Activated CD4-positive, alpha-beta T cell treated with anti-CD3 and anti-CD28 coated beads, Interleukin-2, amount 10 ng/mL, durations not matched to agents 24 days and 14 days (primary cell): Measurements from ENCODE around the gene CCNC. TPM values are rescaled to one million over a fixed set of nuclear protein-coding genes. Genes with fewer than 3 reads are reported as not detected.

Source experiments
- total RNA-seq: library from RNA; stranded (reverse); gene quantifications from 2 replicates; pipeline ENCODE4 v1.2.3, GENCODE V29; 2022

The CCNC gene
- total RNA-seq, 1 donor from 2014 or later, result 56.0 TPM

Other genes with a start within 250 kb of the CCNC start
- gene FAXC, start 219.0 kb downstream of the CCNC start, total RNA-seq, result not detected in 2 replicates
- 13.4 and 14.4 TPM in 2 replicates for gene COQ3, start 174.5 kb downstream of the CCNC start, total RNA-seq
- 109 and 117 TPM in 2 replicates for gene PNISR, start 143.4 kb downstream of the CCNC start, total RNA-seq
- 17.9 and 21.8 TPM in 2 replicates for gene USP45, start 53.2 kb downstream of the CCNC start, total RNA-seq
- gene PRDM13, start 38.2 kb upstream of the CCNC start, total RNA-seq, result 0.05 TPM in 1 of 2 replicates, not detected in the other